Measurements from ENCODE around the gene HOXD9.

The HOXD9 gene

DNA sequence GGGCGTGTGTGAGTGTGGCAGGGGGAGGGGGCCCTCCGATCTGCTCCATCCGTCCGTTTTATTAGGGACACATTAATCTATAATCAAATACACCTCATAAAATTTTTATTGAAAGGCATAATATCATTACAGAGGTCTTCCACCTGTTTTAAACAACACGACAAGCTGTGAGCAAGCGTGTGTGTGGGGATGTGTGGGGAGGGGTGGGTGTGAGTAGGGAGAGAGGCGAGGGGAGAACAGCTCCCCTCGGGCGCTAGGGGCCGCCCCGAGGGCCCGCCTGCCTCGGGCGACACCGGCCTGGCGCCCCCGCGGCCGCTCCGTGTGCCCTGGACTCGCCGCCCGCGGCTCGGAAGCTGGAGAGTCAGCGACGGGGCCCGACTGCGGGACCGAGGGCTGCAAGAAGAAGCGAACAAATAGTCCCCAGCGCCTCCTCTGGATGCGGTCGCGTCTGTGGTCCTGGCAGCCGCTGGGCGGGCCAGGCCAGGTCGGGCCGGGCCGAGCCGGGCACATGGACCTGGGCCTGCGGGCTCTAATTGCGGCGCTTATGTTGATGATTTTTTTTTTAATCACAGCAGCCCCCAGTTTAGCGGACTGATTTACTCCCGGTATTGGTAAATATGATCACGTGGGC, 352 bp upstream of the HOXD9 start:
- in situ Hi-C loops (cut with HindIII; ENCODE audit: low sequenced_read_pairs) = loop anchor here (25.0 kb wide), 1 partner anchor 1015 kb away; no protein-coding TSS in a partner anchor

DNA sequence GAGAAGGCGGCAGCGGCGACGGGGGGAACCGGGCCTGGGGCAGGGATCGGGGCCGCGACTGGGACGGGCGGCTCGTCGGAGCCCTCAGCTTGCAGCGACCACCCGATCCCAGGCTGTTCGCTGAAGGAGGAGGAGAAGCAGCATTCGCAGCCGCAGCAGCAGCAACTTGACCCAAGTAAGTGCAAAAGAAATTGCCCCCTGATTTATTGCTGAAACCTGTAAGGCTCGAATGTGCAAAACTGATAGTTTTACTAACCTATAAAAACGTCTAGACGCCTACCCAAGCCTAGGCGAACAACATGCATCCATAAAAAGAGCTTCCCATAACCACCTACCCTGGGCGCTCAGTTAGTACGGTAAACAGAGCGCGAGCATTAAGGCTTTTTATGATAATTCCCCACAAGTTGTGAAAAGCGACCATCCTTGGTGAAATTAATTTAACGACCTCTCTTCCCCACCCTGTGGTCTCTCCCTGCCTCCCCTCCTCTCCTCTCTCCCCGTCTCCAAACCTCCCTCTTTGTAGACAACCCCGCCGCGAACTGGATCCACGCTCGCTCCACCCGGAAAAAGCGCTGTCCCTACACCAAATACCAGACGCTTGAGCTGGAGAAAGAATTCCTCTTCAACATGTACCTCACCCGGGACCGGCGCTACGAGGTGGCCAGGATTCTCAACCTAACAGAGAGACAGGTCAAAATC, 1.0 kb downstream of the HOXD9 start:
- in situ Hi-C loops (cut with HindIII; ENCODE audit: low sequenced_read_pairs) = loop anchor here (25.0 kb wide), 1 partner anchor 1014 kb away; no protein-coding TSS in a partner anchor

GRCh38 chr2:176124110-176124946, 1.8 kb downstream of the HOXD9 start:
- in situ Hi-C loops (cut with HindIII; ENCODE audit: low sequenced_read_pairs) = loop anchor here (25.0 kb wide), 1 partner anchor 1013 kb away; no protein-coding TSS in a partner anchor

GRCh38 chr2:176124947-176125771, 2.6 kb downstream of the HOXD9 start:
- in situ Hi-C loops (cut with HindIII; ENCODE audit: low sequenced_read_pairs) = loop anchor here (25.0 kb wide), 1 partner anchor 1012 kb away; no protein-coding TSS in a partner anchor

DNA sequence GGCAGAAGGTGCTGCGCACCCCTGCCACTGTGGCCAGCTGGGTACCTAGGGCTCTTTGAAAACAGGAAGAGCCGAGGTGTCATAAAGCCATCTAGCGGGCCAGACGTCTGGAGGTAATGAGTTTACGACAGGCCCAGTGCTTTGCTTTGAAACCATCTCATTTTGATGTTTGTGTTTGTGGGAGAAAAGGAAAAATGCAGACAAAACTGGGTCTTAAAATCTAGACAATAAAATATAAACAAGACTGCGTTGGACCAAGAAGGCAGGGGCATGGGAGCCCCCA, 3.2 kb downstream of the HOXD9 start:
- in situ Hi-C loops (cut with HindIII; ENCODE audit: low sequenced_read_pairs) = no loop called here

GRCh38 chr2:176126929-176127773, 4.6 kb downstream of the HOXD9 start:
- in situ Hi-C loops (cut with HindIII; ENCODE audit: low sequenced_read_pairs) = no loop called here

- in situ Hi-C loops (cut with HindIII; ENCODE audit: low sequenced_read_pairs) = no loop called here
Measured at GRCh38 chr2:176127774-176128072, 5.2 kb downstream of the HOXD9 start.

DNA sequence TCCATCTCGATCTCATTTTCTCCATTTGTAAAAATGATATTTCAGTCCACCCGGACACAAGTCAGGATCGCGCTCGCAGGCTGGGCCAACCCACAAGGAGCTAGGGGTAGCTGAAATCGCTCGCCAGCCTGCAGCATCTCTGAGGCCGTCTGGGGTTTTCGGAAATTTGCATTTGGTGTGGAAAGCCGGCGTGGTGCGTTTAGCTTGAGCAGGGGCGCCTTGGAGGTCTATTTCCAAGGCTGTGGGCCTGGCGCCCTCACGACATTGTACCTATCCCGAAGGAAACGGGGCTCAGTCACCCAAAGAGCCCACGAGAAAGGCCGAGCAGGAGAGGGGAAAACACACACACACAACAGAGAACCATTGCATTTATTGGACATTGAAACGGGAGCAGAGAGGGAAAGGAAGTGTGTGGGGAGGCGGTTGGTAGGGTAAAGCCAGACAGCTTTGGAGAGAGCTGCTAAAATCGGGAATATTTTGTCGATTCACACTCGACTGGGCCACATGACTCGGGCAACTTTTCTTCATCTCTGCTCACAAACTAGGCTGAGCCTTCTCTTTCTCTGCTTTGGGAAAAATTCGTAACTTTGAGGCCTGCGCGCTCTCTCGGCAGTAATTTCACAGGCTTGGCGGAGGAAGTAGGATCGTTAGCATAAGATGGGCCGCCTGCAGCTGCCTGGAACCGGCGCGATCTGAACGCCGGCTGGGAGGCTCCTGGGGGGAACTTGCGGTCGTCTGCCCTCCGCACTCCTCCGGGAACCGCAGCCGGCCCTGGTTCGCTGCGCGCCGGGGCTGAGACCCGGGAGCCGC, 5.9 kb downstream of the HOXD9 start:
- in situ Hi-C loops (cut with HindIII; ENCODE audit: low sequenced_read_pairs) = no loop called here

DNA sequence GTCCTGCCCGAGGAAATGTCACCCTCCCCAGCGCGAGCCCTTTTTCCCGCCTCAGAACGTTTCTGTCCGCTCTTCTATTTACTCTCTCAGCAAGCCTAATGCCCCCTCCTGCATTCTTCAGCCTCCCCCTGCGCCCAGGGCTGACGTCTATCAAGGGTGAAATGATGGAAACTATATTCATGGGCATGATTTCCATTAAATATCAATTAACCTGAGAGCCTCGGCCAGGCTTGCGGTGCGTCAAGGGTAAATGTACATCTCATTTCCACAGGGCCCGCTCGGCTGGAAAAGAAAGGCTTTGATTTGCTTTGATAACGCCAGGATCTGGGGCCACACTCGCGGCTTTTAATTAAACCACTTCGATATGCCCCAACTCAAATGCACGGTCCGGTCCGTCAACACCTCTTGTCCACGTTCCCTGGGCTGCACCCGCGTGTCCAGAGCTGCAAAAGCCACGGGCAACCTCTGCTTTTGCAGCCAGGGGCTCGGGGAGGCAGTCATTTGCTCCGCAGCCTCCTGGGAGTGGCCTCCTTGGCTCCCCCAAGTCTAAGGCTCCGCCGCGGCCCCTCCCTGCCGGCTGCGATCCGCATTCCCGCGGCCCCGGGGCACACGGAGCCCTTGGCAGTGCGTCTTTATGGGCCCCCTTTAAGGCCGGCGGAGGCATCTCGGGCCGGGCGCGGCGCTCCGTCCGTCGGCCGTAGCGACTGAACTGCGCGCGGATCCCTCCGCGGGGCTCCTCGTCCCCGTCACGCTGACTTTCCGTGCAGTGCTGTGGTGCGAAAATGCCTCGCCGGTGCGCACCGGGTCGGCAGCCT, 6.7 kb downstream of the HOXD9 start, which contains the start of gene HOXD8:
Gene HOXD8 (plus strand): TSS at position 724 of the 815 bp plus-strand sequence. CDS start 662 bp downstream, outside the sequence.
- in situ Hi-C loops (cut with HindIII; ENCODE audit: low sequenced_read_pairs) = no loop called here

DNA sequence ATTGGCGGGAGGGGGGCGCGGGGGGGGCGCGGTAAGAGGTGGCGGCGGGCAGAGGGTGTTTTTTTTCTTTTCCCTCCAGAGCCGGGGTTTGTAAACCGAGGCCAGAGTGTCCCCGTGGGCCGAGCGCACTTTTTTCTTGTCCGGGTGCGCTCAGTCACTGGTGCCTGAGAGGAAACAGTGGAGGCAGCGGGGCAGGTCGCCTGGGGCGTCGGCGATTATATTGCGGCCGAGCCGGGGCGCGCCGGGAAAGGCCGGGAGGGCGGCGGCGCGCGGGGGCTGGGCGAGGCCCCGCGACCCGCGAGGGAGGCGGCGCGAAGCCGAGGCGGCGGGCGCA, 7.3 kb downstream of the HOXD9 start:
- in situ Hi-C loops (cut with HindIII; ENCODE audit: low sequenced_read_pairs) = no loop called here

DNA sequence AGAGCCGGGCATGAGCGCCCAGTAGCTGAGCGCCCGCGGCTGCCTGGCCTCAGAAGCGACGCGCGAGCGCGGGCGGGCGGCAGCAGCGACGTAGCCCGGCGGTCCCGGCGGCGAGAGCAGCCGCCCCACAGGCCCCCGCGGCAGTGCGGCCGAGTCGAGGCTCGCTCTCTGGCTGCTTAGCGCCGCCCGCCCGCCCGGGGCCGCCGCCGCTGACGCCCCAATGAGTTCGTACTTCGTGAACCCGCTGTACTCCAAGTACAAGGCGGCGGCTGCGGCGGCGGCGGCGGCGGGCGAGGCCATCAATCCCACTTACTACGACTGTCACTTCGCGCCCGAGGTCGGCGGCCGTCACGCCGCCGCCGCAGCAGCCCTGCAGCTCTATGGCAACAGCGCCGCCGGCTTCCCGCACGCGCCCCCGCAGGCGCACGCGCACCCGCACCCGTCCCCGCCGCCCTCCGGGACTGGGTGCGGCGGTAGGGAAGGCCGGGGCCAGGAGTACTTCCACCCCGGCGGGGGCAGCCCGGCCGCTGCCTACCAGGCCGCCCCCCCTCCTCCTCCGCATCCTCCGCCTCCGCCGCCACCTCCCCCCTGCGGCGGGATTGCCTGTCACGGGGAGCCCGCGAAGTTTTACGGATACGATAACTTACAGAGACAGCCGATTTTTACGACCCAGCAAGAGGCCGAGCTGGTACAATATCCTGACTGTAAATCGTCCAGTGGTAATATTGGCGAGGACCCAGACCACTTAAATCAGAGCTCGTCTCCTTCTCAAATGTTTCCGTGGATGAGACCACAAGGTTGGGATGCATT, 7.8 kb downstream of the HOXD9 start:
- in situ Hi-C loops (cut with HindIII; ENCODE audit: low sequenced_read_pairs) = no loop called here

- in situ Hi-C loops (cut with HindIII; ENCODE audit: low sequenced_read_pairs) = no loop called here
Measured at GRCh38 chr2:176130957-176131847, 8.7 kb downstream of the HOXD9 start.

DNA sequence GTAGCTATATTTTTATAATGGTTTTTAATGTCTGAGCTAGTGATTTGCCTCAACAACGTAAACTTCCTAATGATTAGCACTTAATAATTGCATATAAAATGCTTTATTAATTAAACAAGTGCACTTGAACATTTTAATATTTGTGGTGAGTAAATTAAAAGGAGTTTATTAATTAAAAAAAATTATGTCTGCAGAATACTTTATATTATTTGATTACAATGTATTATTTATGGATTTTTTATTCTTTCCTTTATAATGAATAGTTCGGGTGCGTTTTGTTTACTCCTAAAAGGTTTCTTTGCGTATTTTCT, 9.3 kb downstream of the HOXD9 start:
- in situ Hi-C loops (cut with HindIII; ENCODE audit: low sequenced_read_pairs) = no loop called here

- in situ Hi-C loops (cut with HindIII; ENCODE audit: low sequenced_read_pairs) = no loop called here
Measured at GRCh38 chr2:176132205-176133171, 10.0 kb downstream of the HOXD9 start.

DNA sequence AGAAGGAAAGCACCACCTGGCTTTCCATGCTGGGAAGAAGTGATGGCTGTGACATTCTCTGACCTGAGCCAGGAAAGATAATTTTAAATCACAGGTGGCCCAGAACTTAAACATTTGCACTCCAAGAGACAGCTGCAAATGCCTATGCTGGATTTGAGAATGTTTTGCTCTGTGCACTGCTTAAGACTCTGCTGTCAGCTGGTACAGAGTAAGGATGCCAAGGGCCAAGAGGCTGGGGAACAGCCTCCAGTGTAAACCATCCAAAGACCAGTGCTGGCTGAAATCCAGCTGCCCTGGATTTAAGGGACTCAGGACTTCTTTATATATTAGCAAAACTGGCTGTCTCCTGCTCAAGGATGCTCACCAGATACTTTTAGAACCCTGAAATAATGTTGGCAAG, 10.9 kb downstream of the HOXD9 start:
- in situ Hi-C loops (cut with HindIII; ENCODE audit: low sequenced_read_pairs) = no loop called here

DNA sequence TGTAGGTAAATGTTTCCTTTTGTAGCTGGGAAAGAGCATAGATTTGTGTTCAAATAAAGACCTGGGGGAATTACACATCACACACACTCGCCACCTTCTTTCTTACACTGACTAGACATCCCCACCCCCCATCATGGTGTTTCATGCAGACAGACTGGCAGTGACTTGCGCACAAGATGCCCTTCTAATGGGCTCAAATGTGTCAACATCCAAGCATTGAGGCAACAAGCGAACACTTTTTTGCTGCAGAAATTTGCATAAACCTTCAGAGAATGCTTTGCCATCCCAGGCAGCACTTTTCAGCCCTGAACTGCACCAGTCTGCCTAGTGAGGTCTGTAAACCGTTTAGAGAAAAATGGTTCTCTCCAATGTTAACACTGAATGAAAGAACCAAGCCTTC, 11.5 kb downstream of the HOXD9 start:
- in situ Hi-C loops (cut with HindIII; ENCODE audit: low sequenced_read_pairs) = no loop called here
